Measurements from ENCODE around the gene PLEKHD1. TPM values are rescaled to one million over a fixed set of nuclear protein-coding genes. Genes with fewer than 3 reads are reported as not detected.

PLEKHD1 gene
- total and polyA plus RNA-seq, 4 donors = 0.05 to 0.08 (median 0.06) TPM; not detected in 1

DNA sequence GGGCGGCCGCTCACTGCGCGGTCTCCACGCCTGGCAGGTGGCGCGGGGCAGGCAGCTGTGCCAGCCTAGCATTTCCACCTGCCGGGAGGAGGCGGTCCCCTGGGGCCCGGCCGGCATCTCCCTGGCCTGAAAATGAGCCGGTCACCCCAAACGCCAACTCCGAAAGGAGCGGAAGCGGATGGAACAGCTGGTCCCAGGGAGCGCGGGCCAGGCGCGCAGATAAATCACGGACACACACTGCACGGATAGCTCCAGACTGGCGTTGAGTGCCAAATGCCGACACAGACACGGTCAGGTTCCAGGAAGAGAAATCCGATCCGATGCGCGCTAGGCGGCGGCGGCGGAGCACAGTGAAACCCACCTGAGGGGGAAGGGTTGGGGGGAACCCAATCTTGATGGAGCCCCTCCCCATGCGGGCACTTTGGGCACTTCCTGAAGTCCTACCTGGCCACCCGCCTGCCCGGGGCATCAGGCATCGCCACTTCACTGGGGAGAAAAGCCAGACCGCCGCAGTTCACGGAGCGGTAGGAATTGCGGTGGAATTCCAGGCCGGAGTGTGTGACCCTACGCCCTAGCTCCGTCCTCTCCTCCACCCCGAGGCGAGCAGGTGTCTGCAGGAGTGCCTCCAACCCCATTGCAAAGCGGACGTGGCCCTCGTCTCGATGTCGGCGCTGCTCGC, 624 bp upstream of the PLEKHD1 start:
- Histone ChIP-seq H3K36me3 (ENCODE audit: control insufficient read depth in 4 of 4, insufficient read depth in 3 of 4, low read depth in 1 of 4, low read length in 3 of 4) (no peaks in the 10 kb centered on the region), H3K4me3 (ENCODE audit: low read depth in 1 of 3, low read length in 3 of 3) (peak overlapping the region in 2 of 3 donors; percentile 43), H3K9me3 (ENCODE audit: control insufficient read depth in 4 of 4, low read length in 3 of 4) (no peaks in the 10 kb centered on the region), H3K4me1 (ENCODE audit: control insufficient read depth in 4 of 4, insufficient read depth in 4 of 4, low read length in 3 of 4) (peaks cover 10 to 17% (median 15%) of the 10 kb centered on the region in 4 donors), H3K27ac (ENCODE audit: low read depth in 1 of 2, low read length in 2 of 2) (no peak overlapping the region), H3K27me3 (ENCODE audit: control insufficient read depth in 4 of 4, insufficient read depth in 4 of 4, low read length in 3 of 4) (peaks cover 0 to 7% (median 1%) of the 10 kb centered on the region in 4 donors), H3K9ac (ENCODE audit: low read depth in 1 of 2, low read length in 2 of 2) (no peak overlapping the region)
- TF ChIP-seq RAD21 (IDR thresholded peaks at IDR 0.05) (no peak), RXRA (IDR thresholded peaks at IDR 0.05) (no peak), FOXA1 (IDR thresholded peaks at IDR 0.05) (no peak)
- TF ChIP-seq, protein P1, sequence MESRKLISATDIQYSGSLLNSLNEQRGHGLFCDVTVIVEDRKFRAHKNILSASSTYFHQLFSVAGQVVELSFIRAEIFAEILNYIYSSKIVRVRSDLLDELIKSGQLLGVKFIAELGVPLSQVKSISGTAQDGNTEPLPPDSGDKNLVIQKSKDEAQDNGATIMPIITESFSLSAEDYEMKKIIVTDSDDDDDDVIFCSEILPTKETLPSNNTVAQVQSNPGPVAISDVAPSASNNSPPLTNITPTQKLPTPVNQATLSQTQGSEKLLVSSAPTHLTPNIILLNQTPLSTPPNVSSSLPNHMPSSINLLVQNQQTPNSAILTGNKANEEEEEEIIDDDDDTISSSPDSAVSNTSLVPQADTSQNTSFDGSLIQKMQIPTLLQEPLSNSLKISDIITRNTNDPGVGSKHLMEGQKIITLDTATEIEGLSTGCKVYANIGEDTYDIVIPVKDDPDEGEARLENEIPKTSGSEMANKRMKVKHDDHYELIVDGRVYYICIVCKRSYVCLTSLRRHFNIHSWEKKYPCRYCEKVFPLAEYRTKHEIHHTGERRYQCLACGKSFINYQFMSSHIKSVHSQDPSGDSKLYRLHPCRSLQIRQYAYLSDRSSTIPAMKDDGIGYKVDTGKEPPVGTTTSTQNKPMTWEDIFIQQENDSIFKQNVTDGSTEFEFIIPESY (IDR thresholded peaks at IDR 0.05) = no peak
- WGBS = 5% methylated on average over 54 of the region's 54 CpGs
- no peak for DNase-seq (ENCODE audit: low spot score)

DNA sequence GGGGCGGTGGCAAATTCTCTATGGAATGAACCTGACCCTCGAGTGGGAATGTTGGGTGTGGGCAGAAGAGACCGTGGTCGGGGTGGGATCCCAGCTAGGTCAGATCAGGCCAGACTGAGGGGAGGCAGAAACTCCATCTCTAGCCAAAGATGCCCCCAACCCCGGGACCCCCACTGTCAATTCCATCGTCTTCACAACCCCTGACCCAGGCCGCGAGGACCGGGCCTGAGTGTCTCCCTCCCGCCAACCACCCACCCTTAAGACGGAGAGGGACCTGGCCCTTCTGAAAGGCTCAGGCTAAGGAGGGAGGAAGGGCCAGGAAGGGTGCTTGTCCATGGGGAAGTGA, 760 bp downstream of the PLEKHD1 start:
- no peak for DNase-seq (ENCODE audit: low spot score)
- WGBS = 58% methylated on average over 11 of the region's 11 CpGs
- Histone ChIP-seq H3K27me3 (ENCODE audit: control insufficient read depth in 4 of 4, insufficient read depth in 4 of 4, low read length in 3 of 4) (peaks cover 0 to 7% (median 1%) of the 10 kb centered on the region in 4 donors), H3K36me3 (ENCODE audit: control insufficient read depth in 4 of 4, insufficient read depth in 3 of 4, low read depth in 1 of 4, low read length in 3 of 4) (no peaks in the 10 kb centered on the region), H3K9me3 (ENCODE audit: control insufficient read depth in 4 of 4, low read length in 3 of 4) (no peaks in the 10 kb centered on the region), H3K9ac (ENCODE audit: low read depth in 1 of 2, low read length in 2 of 2) (no peak overlapping the region), H3K27ac (ENCODE audit: low read depth in 1 of 2, low read length in 2 of 2) (no peak overlapping the region), H3K4me1 (ENCODE audit: control insufficient read depth in 4 of 4, insufficient read depth in 4 of 4, low read length in 3 of 4) (peaks cover 10 to 17% (median 15%) of the 10 kb centered on the region in 4 donors), H3K4me3 (ENCODE audit: low read depth in 1 of 3, low read length in 3 of 3) (no peak overlapping the region)
- TF ChIP-seq, protein P2, sequence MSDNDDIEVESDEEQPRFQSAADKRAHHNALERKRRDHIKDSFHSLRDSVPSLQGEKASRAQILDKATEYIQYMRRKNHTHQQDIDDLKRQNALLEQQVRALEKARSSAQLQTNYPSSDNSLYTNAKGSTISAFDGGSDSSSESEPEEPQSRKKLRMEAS (IDR thresholded peaks at IDR 0.05) = no peak
- no peak for TF ChIP-seq TAF1 (conservative IDR thresholded peaks at IDR 0.05)

DNA sequence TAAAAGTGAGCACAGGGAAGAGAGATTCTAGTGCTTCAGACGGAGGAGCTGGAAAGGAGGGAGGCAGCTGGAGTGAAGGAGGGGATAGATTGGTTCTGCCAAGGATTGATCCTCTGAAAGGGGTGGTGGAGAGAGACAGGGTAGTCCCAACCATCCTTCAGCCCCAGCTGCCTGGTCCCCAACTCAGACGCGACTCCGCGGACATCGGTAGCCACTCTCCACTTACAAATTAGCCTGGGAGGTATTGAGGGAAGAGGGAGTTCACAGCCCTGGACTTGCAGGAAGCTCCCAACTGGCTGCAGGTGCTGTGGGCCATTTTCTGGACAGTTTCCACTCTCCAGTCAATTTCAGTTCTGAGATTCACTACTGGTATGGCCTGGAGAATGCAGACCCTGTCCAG, 1.2 kb downstream of the PLEKHD1 start:
- Histone ChIP-seq H3K27me3 (ENCODE audit: control insufficient read depth in 4 of 4, insufficient read depth in 4 of 4, low read length in 3 of 4) (peaks cover 0 to 7% (median 1%) of the 10 kb centered on the region in 4 donors), H3K9me3 (ENCODE audit: control insufficient read depth in 4 of 4, low read length in 3 of 4) (no peaks in the 10 kb centered on the region), H3K36me3 (ENCODE audit: control insufficient read depth in 4 of 4, insufficient read depth in 3 of 4, low read depth in 1 of 4, low read length in 3 of 4) (no peaks in the 10 kb centered on the region), H3K9ac (ENCODE audit: low read depth in 1 of 2, low read length in 2 of 2) (no peak overlapping the region), H3K4me3 (ENCODE audit: low read depth in 1 of 3, low read length in 3 of 3) (no peak overlapping the region), H3K4me1 (ENCODE audit: control insufficient read depth in 4 of 4, insufficient read depth in 4 of 4, low read length in 3 of 4) (peaks cover 10 to 17% (median 15%) of the 10 kb centered on the region in 4 donors), H3K27ac (ENCODE audit: low read depth in 1 of 2, low read length in 2 of 2) (no peak overlapping the region)
- DNase-seq (ENCODE audit: low spot score) = no peak
- 71% methylated on average over 6 of the region's 6 CpGs for WGBS
- TF ChIP-seq FOXA2 (IDR thresholded peaks at IDR 0.05) = no peak
- no peak for TF ChIP-seq RAD21 (IDR thresholded peaks at IDR 0.05)
- no peak for TF ChIP-seq RXRA (IDR thresholded peaks at IDR 0.05)
- no peak for TF ChIP-seq NR2F2 (IDR thresholded peaks at IDR 0.05)
- no peak for TF ChIP-seq SP1 (IDR thresholded peaks at IDR 0.05)
- TF ChIP-seq, protein P1 (IDR thresholded peaks at IDR 0.05) = no peak
- no peak for TF ChIP-seq EGR1 (IDR thresholded peaks at IDR 0.05; ENCODE audit: low read depth in 2 of 2)
- TF ChIP-seq TAF1 (conservative IDR thresholded peaks at IDR 0.05) = no peak

Data from liver (tissue), 9 donors.